CD4-positive, alpha-beta memory T cell (primary cell): ENCODE results near the gene TMEM170B. TPM values are rescaled to one million over a fixed set of nuclear protein-coding genes. Genes with fewer than 3 reads are reported as not detected.

Experiments used
- CTCF ChIA-PET: fragments of 350-600 bp; sonication (Branson Sonifier 250); formaldehyde crosslinking; loops from one replicate; lab custom pipeline; 2021; ENCODE audit warnings: inconsistent platforms; ENCODE audit not compliant: partially characterized antibody; lab: Charles Lee
- POLR2A ChIA-PET: fragments of 350-600 bp; sonication (Branson Sonifier 250); formaldehyde crosslinking; loops from one replicate; lab custom pipeline; 2021; ENCODE audit not compliant: partially characterized antibody; lab: Charles Lee
- DNase-seq, 5 donors: peaks; one replicate each; pipeline versions ENCODE4 v3.0.0 to v3.0.0-alpha.2; 2020 to 2022; ENCODE audit warnings: mixed read lengths in 1 of 5
- H3K27ac ChIP-seq: one replicate; pipeline ENCODE4 v1.7.0; 2013; ENCODE audit warnings: low read depth, low read length
- H3K27me3 ChIP-seq: 2 replicates; pipeline ENCODE4 v1.7.0; 2013; ENCODE audit warnings: mild to moderate bottlenecking, low read length, moderate library complexity; ENCODE audit not compliant: insufficient read depth
- H3K36me3 ChIP-seq: 2 replicates; pipeline ENCODE4 v1.7.0; 2013; ENCODE audit warnings: mild to moderate bottlenecking, low read length, moderate library complexity; ENCODE audit not compliant: insufficient read depth
- H3K4me1 ChIP-seq: 2 replicates; pipeline ENCODE4 v1.7.0; 2013; ENCODE audit warnings: mild to moderate bottlenecking, low read length, moderate library complexity; ENCODE audit not compliant: insufficient read depth
- H3K4me3 ChIP-seq, 2 donors: one replicate each; pipeline ENCODE4 v1.7.0; 2013; ENCODE audit warnings: low read length in 2 of 2, mild to moderate bottlenecking in 1 of 2
- H3K9me3 ChIP-seq, 2 donors: one replicate each; pipeline ENCODE4 v1.7.0; 2013; ENCODE audit warnings: low read length in 2 of 2, control low read depth in 1 of 2; ENCODE audit not compliant: control insufficient read depth in 1 of 2
- H3K27ac Mint-ChIP-seq, 7 donors: one replicate each; pipeline ENCODE4 v1.8.0; 2020 to 2021; ENCODE audit warnings: mixed read lengths in 7 of 7, mild to moderate bottlenecking in 6 of 7, inconsistent platforms in 3 of 7, moderate library complexity in 3 of 7
- H3K27me3 Mint-ChIP-seq, 2 donors: one replicate each; pipeline ENCODE4 v1.8.0; 2020 to 2021; ENCODE audit warnings: mixed read lengths in 2 of 2
- H3K36me3 Mint-ChIP-seq, 2 donors: one replicate each; pipeline ENCODE4 v1.8.0; 2020 to 2021; ENCODE audit warnings: mixed read lengths in 2 of 2, inconsistent platforms in 1 of 2, mild to moderate bottlenecking in 1 of 2
- H3K4me1 Mint-ChIP-seq, 4 donors: one replicate each; pipeline ENCODE4 v1.8.0; 2020 to 2021; ENCODE audit warnings: mixed read lengths in 4 of 4, mild to moderate bottlenecking in 1 of 4
- H3K4me3 Mint-ChIP-seq, 8 donors: one replicate each; pipeline ENCODE4 v1.8.0; 2020 to 2021; ENCODE audit warnings: mixed read lengths in 8 of 8, mild to moderate bottlenecking in 7 of 8, moderate library complexity in 6 of 8, inconsistent platforms in 3 of 8
- H3K9me3 Mint-ChIP-seq, 8 donors: one replicate each; pipeline ENCODE4 v1.8.0; 2020 to 2021; ENCODE audit warnings: mixed read lengths in 8 of 8, mild to moderate bottlenecking in 5 of 8, inconsistent platforms in 3 of 8, moderate library complexity in 1 of 8
- intact Hi-C: fragments of 100-400 bp; cut with micrococcal nuclease; formaldehyde crosslinking; loops from one replicate; pipeline ENCODE4 v1.15.1; 2023
- polyA plus RNA-seq, 2 donors: library from polyadenylated mRNA; unstranded; fragments of 300-500 nt; fragmentation: Illumina TruSeq; gene quantifications; one replicate each; pipeline ENCODE4 v1.2.3, GENCODE V29; 2021
- total RNA-seq, 2 experiments: library from RNA; stranded (reverse); gene quantifications; one replicate each; pipeline ENCODE4 v1.2.3, GENCODE V29; 2021

Gene TMEM170B, protein sequence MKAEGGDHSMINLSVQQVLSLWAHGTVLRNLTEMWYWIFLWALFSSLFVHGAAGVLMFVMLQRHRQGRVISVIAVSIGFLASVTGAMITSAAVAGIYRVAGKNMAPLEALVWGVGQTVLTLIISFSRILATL
- 1 to 10 TPM; 1.9 to 2.1 TPM for total RNA-seq
- polyA plus RNA-seq, result under 1 TPM; 0.08 to 0.38 TPM

DNA sequence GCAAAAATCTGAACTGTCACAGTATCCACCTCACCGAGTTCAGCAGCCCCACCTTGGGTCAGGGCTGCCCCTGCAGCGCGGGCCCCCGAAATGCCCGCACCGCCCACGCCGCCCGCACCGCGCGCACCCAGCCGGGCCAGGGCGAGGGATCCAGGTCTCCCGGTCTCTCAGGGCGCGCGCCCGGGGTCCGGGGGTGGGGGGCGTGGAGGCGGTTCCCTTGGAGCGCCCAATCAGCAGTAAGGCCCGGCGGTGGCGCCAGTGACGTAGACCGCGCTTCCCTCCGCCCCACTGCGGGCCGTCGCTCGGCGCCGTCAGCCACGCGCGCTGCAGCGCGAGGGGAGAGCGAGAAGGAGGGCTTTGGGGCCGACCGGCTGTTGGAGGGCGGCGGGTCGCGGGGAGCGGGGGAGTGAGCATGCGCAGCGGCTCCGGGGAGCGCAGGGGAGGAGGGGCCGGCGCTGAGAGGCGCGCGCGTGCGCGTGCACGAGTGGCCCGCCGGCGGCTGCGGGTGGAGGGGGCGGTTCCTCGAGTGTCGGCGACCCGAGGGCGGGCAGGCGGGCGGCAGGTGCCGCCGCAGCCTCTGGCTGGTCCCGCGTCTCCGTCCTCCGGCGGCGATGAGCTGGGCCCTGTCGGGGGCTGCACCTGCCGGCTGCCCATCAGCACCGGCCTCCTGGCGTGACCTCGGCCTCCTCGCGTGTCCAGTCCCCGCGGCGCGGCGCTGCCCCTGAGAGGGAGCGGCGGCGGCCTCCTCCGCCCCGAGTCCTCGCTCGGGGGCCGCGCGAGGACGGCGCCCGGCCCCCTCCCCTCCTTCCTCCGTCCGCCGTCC lies at the start of gene TMEM170B:
Gene TMEM170B, plus strand, starts transcription at position 521 of the 823 bp plus-strand sequence. CDS start 529 bp downstream, outside the sequence.
- intact Hi-C loops, result loop anchor here (1.0 to 5.0 kb wide), 9 partner anchors 38 to 843 kb away; partner anchors contain the start of genes C6orf52, MAK, NEDD9 and PAK1IP1
- peak within 1 kb of the TSS; percentile 60 to 77 for H3K4me3 ChIP-seq
- H3K4me3 Mint-ChIP-seq, result peak within 1 kb of the TSS; percentile 86 to 92 (median 90)
- H3K9me3 Mint-ChIP-seq, result no peaks in the 10 kb centered on the region
- H3K36me3 Mint-ChIP-seq, result no peaks in the 10 kb centered on the region
- DNase-seq, result peak; percentile 94 to 98 (median 97)
- H3K27ac ChIP-seq, result peak within 1 kb of the TSS; percentile 54
- H3K9me3 ChIP-seq, result no peaks in the 10 kb centered on the region
- ChIA-PET POLR2A (interaction anchor here (1.5 to 1.8 kb wide), 2 partner anchors 156 to 444 kb away, joined by 4 to 8 read pairs; partner anchors contain the start of gene SMIM13), CTCF (interaction anchor here (1.3 kb wide), 1 partner anchor 12 kb away, joined by 3 read pairs; no protein-coding TSS in a partner anchor)
- H3K4me1 ChIP-seq, result peaks cover 11% of the 10 kb centered on the region
- H3K27me3 Mint-ChIP-seq, result peaks cover 2 to 4% of the 10 kb centered on the region in 2 donors
- no peaks in the 10 kb centered on the region for H3K36me3 ChIP-seq
- no peaks in the 10 kb centered on the region for H3K27me3 ChIP-seq
- H3K4me1 Mint-ChIP-seq, result peaks cover 7 to 24% (median 9%) of the 10 kb centered on the region in 4 donors
- H3K27ac Mint-ChIP-seq, result peak within 1 kb of the TSS; percentile 72 to 94 (median 92)

GRCh38 chr6:11490996-11491395 lies 46.6 kb upstream of the TMEM170B start:
- H3K9me3 Mint-ChIP-seq, result no peaks in the 10 kb centered on the region
- POLR2A ChIA-PET, result no interaction called here
- intact Hi-C loops, result no loop called here
- H3K4me3 Mint-ChIP-seq, result no peak overlapping the region
- Histone ChIP-seq H3K4me3 (no peak overlapping the region), H3K27ac (no peak overlapping the region), H3K36me3 (no peaks in the 10 kb centered on the region), H3K9me3 (no peaks in the 10 kb centered on the region), H3K27me3 (no peaks in the 10 kb centered on the region), H3K4me1 (peaks cover 3% of the 10 kb centered on the region)
- no peaks in the 10 kb centered on the region for H3K4me1 Mint-ChIP-seq
- CTCF ChIA-PET, result no interaction called here
- no peak overlapping the region for H3K27ac Mint-ChIP-seq
- no peak for DNase-seq
- H3K36me3 Mint-ChIP-seq, result no peaks in the 10 kb centered on the region
- peaks cover 0 to 3% of the 10 kb centered on the region in 2 donors for H3K27me3 Mint-ChIP-seq

DNA sequence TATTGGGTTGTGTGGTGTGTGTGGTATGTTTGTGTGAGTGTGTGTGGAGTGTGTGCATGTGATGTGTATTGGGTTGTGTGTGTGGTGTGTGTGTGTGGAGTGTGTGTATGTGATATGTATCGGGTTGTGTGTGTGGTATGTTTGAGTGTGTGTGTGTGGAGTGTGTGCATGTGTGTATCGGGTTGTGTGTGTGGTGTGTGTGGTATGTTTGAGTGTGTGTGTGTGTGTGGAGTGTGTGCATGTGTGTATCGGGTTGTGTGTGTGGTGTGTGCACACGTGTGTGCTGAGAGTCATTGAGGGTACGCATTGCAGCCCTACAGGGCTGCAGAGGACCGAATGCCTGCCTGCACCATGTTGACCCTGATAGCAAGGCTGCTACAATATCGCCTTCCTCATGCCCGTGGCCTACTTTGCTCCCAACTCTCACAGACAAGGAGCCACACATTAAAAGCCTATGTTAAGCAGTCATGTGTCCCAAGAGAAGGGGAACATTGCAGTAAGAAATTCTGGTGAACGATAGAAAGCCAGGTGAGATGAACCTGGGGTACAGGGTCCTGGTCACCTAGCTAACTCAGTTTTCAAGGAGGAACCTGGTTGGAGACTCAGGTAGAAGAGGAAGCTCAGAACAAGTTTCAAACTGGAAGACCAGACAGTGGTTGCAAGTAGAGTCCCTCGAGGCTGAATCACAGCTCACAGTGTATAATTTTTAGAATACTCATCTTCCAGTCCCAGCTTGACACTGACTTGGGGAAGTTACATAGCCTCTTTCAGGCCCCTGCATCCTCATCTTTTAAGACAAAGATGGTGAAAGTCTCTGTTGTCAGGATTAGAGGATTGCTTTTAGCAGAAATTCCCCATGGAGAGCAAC lies 45.7 kb upstream of the TMEM170B start:
- H3K4me3 Mint-ChIP-seq, result no peak overlapping the region
- no peak overlapping the region for H3K27ac Mint-ChIP-seq
- H3K27me3 ChIP-seq, result no peaks in the 10 kb centered on the region
- intact Hi-C loops, result no loop called here
- no peaks in the 10 kb centered on the region for H3K36me3 Mint-ChIP-seq
- no peaks in the 10 kb centered on the region for H3K9me3 Mint-ChIP-seq
- H3K4me1 ChIP-seq, result peaks cover 5% of the 10 kb centered on the region
- CTCF ChIA-PET, result interaction anchor here (0.9 to 11.1 kb wide), 2 partner anchors 10 to 318 kb away, joined by 3 to 218 read pairs; no protein-coding TSS in a partner anchor
- no peaks in the 10 kb centered on the region for H3K9me3 ChIP-seq
- no peaks in the 10 kb centered on the region for H3K36me3 ChIP-seq
- H3K27ac ChIP-seq, result no peak overlapping the region
- POLR2A ChIA-PET, result no interaction called here
- no peak overlapping the region for H3K4me3 ChIP-seq
- H3K4me1 Mint-ChIP-seq, result peaks cover 0 to 1% (median 0%) of the 10 kb centered on the region in 4 donors
- peaks cover 0 to 3% of the 10 kb centered on the region in 2 donors for H3K27me3 Mint-ChIP-seq
- no peak for DNase-seq

- DNase-seq, result no peak
- peaks cover 0 to 2% of the 10 kb centered on the region in 2 donors for H3K27me3 Mint-ChIP-seq
- Histone ChIP-seq H3K27ac (no peak overlapping the region), H3K9me3 (no peaks in the 10 kb centered on the region), H3K36me3 (no peaks in the 10 kb centered on the region), H3K4me1 (peaks cover 5% of the 10 kb centered on the region), H3K4me3 (no peak overlapping the region), H3K27me3 (no peaks in the 10 kb centered on the region)
- peaks cover 0 to 1% (median 0%) of the 10 kb centered on the region in 4 donors for H3K4me1 Mint-ChIP-seq
- H3K27ac Mint-ChIP-seq, result no peak overlapping the region
- H3K36me3 Mint-ChIP-seq, result no peaks in the 10 kb centered on the region
- no peak overlapping the region for H3K4me3 Mint-ChIP-seq
- no peaks in the 10 kb centered on the region for H3K9me3 Mint-ChIP-seq
- ChIA-PET CTCF (interaction anchor here (0.9 to 11.1 kb wide), 4 partner anchors 9 to 347 kb away, joined by 3 to 218 read pairs (median 85); no protein-coding TSS in a partner anchor), POLR2A (no interaction called here)
- intact Hi-C loops, result no loop called here
These were observed 44.9 kb upstream of the TMEM170B start for GRCh38 chr6:11492464-11493290.

- H3K36me3 ChIP-seq, result no peaks in the 10 kb centered on the region
- no peak overlapping the region for H3K27ac ChIP-seq
- ChIA-PET CTCF (interaction anchor here (0.7 to 11.1 kb wide), 9 partner anchors 82 to 358 kb away, joined by 3 to 218 read pairs (median 12); no protein-coding TSS in a partner anchor), POLR2A (no interaction called here)
- no peaks in the 10 kb centered on the region for H3K27me3 Mint-ChIP-seq
- no peak for DNase-seq
- H3K4me3 Mint-ChIP-seq, result no peak overlapping the region
- no peaks in the 10 kb centered on the region for H3K9me3 Mint-ChIP-seq
- H3K27ac Mint-ChIP-seq, result no peak overlapping the region
- intact Hi-C loops, result no loop called here
- H3K4me1 Mint-ChIP-seq, result peaks cover 0 to 1% (median 0%) of the 10 kb centered on the region in 4 donors
- H3K36me3 Mint-ChIP-seq, result no peaks in the 10 kb centered on the region
- peaks cover 5% of the 10 kb centered on the region for H3K4me1 ChIP-seq
- no peak overlapping the region for H3K4me3 ChIP-seq
- no peaks in the 10 kb centered on the region for H3K9me3 ChIP-seq
- H3K27me3 ChIP-seq, result no peaks in the 10 kb centered on the region
These were observed 43.6 kb upstream of the TMEM170B start for GRCh38 chr6:11493974-11494373.

- no peaks in the 10 kb centered on the region for H3K36me3 Mint-ChIP-seq
- Histone ChIP-seq H3K27me3 (no peaks in the 10 kb centered on the region), H3K9me3 (no peaks in the 10 kb centered on the region), H3K4me1 (peaks cover 5% of the 10 kb centered on the region), H3K4me3 (no peak overlapping the region), H3K27ac (no peak overlapping the region), H3K36me3 (no peaks in the 10 kb centered on the region)
- H3K9me3 Mint-ChIP-seq, result no peaks in the 10 kb centered on the region
- DNase-seq, result no peak
- intact Hi-C loops, result no loop called here
- no peak overlapping the region for H3K27ac Mint-ChIP-seq
- ChIA-PET CTCF (interaction anchor here (0.7 to 11.1 kb wide), 29 partner anchors 8 to 430 kb away, joined by 3 to 218 read pairs (median 6); partner anchors contain the start of gene SMIM13), POLR2A (no interaction called here)
- peaks cover 0 to 1% (median 0%) of the 10 kb centered on the region in 4 donors for H3K4me1 Mint-ChIP-seq
- no peak overlapping the region for H3K4me3 Mint-ChIP-seq
- H3K27me3 Mint-ChIP-seq, result no peaks in the 10 kb centered on the region
These were observed 42.6 kb upstream of the TMEM170B start for GRCh38 chr6:11494786-11495564.
